Measurements from ENCODE around the gene DAAM2. TPM values are rescaled to one million over a fixed set of nuclear protein-coding genes. Genes with fewer than 3 reads are reported as not detected.

The DAAM2 gene
- total and polyA plus RNA-seq, 9 donors = 25.8 to 39.9 (median 35.2) TPM

- Histone ChIP-seq H3K27ac (ENCODE audit: low read length) (peak overlapping the region; percentile 75), H3K4me1 (ENCODE audit: control insufficient read depth, insufficient read depth, low read length) (peaks cover 60% of the 10 kb centered on the region), H3K9me3 (replicated peaks; ENCODE audit: control insufficient read depth, low read depth, low read length) (no peaks in the 10 kb centered on the region), H3K4me3 (ENCODE audit: low read length) (no peak overlapping the region), H3K36me3 (ENCODE audit: control insufficient read depth, insufficient read depth, low read length) (no peaks in the 10 kb centered on the region), H3K27me3 (ENCODE audit: control insufficient read depth, insufficient read depth, low read length) (no peaks in the 10 kb centered on the region)
- DNase-seq = peak; percentile 64
- 38% methylated on average over 4 of the region's 9 CpGs for WGBS (ENCODE audit: insufficient coverage)
Observed at GRCh38 chr6:39824030-39824926, 32.1 kb downstream of the DAAM2 start.

GRCh38 chr6:39829331-39829730, 37.2 kb downstream of the DAAM2 start:
- no peak for DNase-seq
- Histone ChIP-seq H3K27me3 (ENCODE audit: control insufficient read depth, insufficient read depth, low read length) (no peaks in the 10 kb centered on the region), H3K4me3 (ENCODE audit: low read length) (no peak overlapping the region), H3K4me1 (ENCODE audit: control insufficient read depth, insufficient read depth, low read length) (peaks cover 43% of the 10 kb centered on the region), H3K36me3 (ENCODE audit: control insufficient read depth, insufficient read depth, low read length) (no peaks in the 10 kb centered on the region), H3K27ac (ENCODE audit: low read length) (no peak overlapping the region), H3K9me3 (replicated peaks; ENCODE audit: control insufficient read depth, low read depth, low read length) (no peaks in the 10 kb centered on the region)
- WGBS (ENCODE audit: insufficient coverage) = 100% methylated on average over 1 of the region's 2 CpGs

GRCh38 chr6:39830444-39830843, 38.3 kb downstream of the DAAM2 start:
- H3K27me3 ChIP-seq (ENCODE audit: control insufficient read depth, insufficient read depth, low read length) = no peaks in the 10 kb centered on the region
- no peaks in the 10 kb centered on the region for H3K36me3 ChIP-seq (ENCODE audit: control insufficient read depth, insufficient read depth, low read length)
- peak overlapping the region; percentile 31 for H3K27ac ChIP-seq (ENCODE audit: low read length)
- DNase-seq = peak; percentile 43
- peaks cover 43% of the 10 kb centered on the region for H3K4me1 ChIP-seq (ENCODE audit: control insufficient read depth, insufficient read depth, low read length)
- no peaks in the 10 kb centered on the region for H3K9me3 ChIP-seq (replicated peaks; ENCODE audit: control insufficient read depth, low read depth, low read length)
- H3K4me3 ChIP-seq (ENCODE audit: low read length) = no peak overlapping the region
- WGBS (ENCODE audit: insufficient coverage) = 77% methylated on average over 4 of the region's 7 CpGs

- no peaks in the 10 kb centered on the region for H3K27me3 ChIP-seq (ENCODE audit: control insufficient read depth, insufficient read depth, low read length)
- no peak overlapping the region for H3K27ac ChIP-seq (ENCODE audit: low read length)
- WGBS (ENCODE audit: insufficient coverage) = 90% methylated on average over 6 of the region's 6 CpGs
- peaks cover 48% of the 10 kb centered on the region for H3K4me1 ChIP-seq (ENCODE audit: control insufficient read depth, insufficient read depth, low read length)
- H3K36me3 ChIP-seq (ENCODE audit: control insufficient read depth, insufficient read depth, low read length) = no peaks in the 10 kb centered on the region
- DNase-seq = no peak
- no peak overlapping the region for H3K4me3 ChIP-seq (ENCODE audit: low read length)
- H3K9me3 ChIP-seq (replicated peaks; ENCODE audit: control insufficient read depth, low read depth, low read length) = no peaks in the 10 kb centered on the region
Observed at GRCh38 chr6:39831701-39832100, 39.5 kb downstream of the DAAM2 start.

- Histone ChIP-seq H3K27me3 (ENCODE audit: control insufficient read depth, insufficient read depth, low read length) (no peaks in the 10 kb centered on the region), H3K4me1 (ENCODE audit: control insufficient read depth, insufficient read depth, low read length) (peaks cover 49% of the 10 kb centered on the region), H3K27ac (ENCODE audit: low read length) (peak overlapping the region; percentile 15), H3K9me3 (replicated peaks; ENCODE audit: control insufficient read depth, low read depth, low read length) (no peaks in the 10 kb centered on the region), H3K4me3 (ENCODE audit: low read length) (no peak overlapping the region), H3K36me3 (ENCODE audit: control insufficient read depth, insufficient read depth, low read length) (no peaks in the 10 kb centered on the region)
- 85% methylated on average over 3 of the region's 4 CpGs for WGBS (ENCODE audit: insufficient coverage)
- no peak for DNase-seq
Observed at GRCh38 chr6:39834278-39834677, 42.1 kb downstream of the DAAM2 start.

GRCh38 chr6:39834866-39835265, 42.7 kb downstream of the DAAM2 start:
- peaks cover 55% of the 10 kb centered on the region for H3K4me1 ChIP-seq (ENCODE audit: control insufficient read depth, insufficient read depth, low read length)

GRCh38 chr6:39835821-39836295, 43.7 kb downstream of the DAAM2 start:
- peak; percentile 85 for DNase-seq
- 25% methylated on average over 2 of the region's 2 CpGs for WGBS (ENCODE audit: insufficient coverage)

More at GRCh38 chr6:39834866-39835265, 42.7 kb downstream of the DAAM2 start:
- Histone ChIP-seq H3K27ac (ENCODE audit: low read length) (no peak overlapping the region), H3K9me3 (replicated peaks; ENCODE audit: control insufficient read depth, low read depth, low read length) (no peaks in the 10 kb centered on the region), H3K4me3 (ENCODE audit: low read length) (no peak overlapping the region), H3K27me3 (ENCODE audit: control insufficient read depth, insufficient read depth, low read length) (no peaks in the 10 kb centered on the region), H3K36me3 (ENCODE audit: control insufficient read depth, insufficient read depth, low read length) (no peaks in the 10 kb centered on the region)
- DNase-seq = no peak
- 81% methylated on average over 2 of the region's 5 CpGs for WGBS (ENCODE audit: insufficient coverage)

GRCh38 chr6:39836606-39837005, 44.4 kb downstream of the DAAM2 start:
- WGBS (ENCODE audit: insufficient coverage) = 29% methylated on average over 4 of the region's 4 CpGs
- Histone ChIP-seq H3K4me3 (ENCODE audit: low read length) (no peak overlapping the region), H3K27me3 (ENCODE audit: control insufficient read depth, insufficient read depth, low read length) (no peaks in the 10 kb centered on the region), H3K36me3 (ENCODE audit: control insufficient read depth, insufficient read depth, low read length) (no peaks in the 10 kb centered on the region), H3K9me3 (replicated peaks; ENCODE audit: control insufficient read depth, low read depth, low read length) (no peaks in the 10 kb centered on the region), H3K4me1 (ENCODE audit: control insufficient read depth, insufficient read depth, low read length) (peaks cover 51% of the 10 kb centered on the region), H3K27ac (ENCODE audit: low read length) (peak overlapping the region; percentile 47)
- no peak for DNase-seq

More at GRCh38 chr6:39835821-39836295, 43.7 kb downstream of the DAAM2 start:
- Histone ChIP-seq H3K4me3 (ENCODE audit: low read length) (no peak overlapping the region), H3K27me3 (ENCODE audit: control insufficient read depth, insufficient read depth, low read length) (no peaks in the 10 kb centered on the region), H3K27ac (ENCODE audit: low read length) (peak overlapping the region; percentile 47), H3K9me3 (replicated peaks; ENCODE audit: control insufficient read depth, low read depth, low read length) (no peaks in the 10 kb centered on the region), H3K4me1 (ENCODE audit: control insufficient read depth, insufficient read depth, low read length) (peaks cover 49% of the 10 kb centered on the region), H3K36me3 (ENCODE audit: control insufficient read depth, insufficient read depth, low read length) (no peaks in the 10 kb centered on the region)

GRCh38 chr6:39839445-39839844, 47.3 kb downstream of the DAAM2 start:
- H3K9me3 ChIP-seq (replicated peaks; ENCODE audit: control insufficient read depth, low read depth, low read length) = no peaks in the 10 kb centered on the region
- no peak overlapping the region for H3K27ac ChIP-seq (ENCODE audit: low read length)
- H3K36me3 ChIP-seq (ENCODE audit: control insufficient read depth, insufficient read depth, low read length) = no peaks in the 10 kb centered on the region
- H3K27me3 ChIP-seq (ENCODE audit: control insufficient read depth, insufficient read depth, low read length) = no peaks in the 10 kb centered on the region
- peaks cover 52% of the 10 kb centered on the region for H3K4me1 ChIP-seq (ENCODE audit: control insufficient read depth, insufficient read depth, low read length)
- no peak for DNase-seq
- 58% methylated on average over 1 of the region's 1 CpG for WGBS (ENCODE audit: insufficient coverage)
- no peak overlapping the region for H3K4me3 ChIP-seq (ENCODE audit: low read length)

GRCh38 chr6:39840781-39841180, 48.6 kb downstream of the DAAM2 start:
- Histone ChIP-seq H3K9me3 (replicated peaks; ENCODE audit: control insufficient read depth, low read depth, low read length) (no peaks in the 10 kb centered on the region), H3K27me3 (ENCODE audit: control insufficient read depth, insufficient read depth, low read length) (no peaks in the 10 kb centered on the region), H3K4me3 (ENCODE audit: low read length) (no peak overlapping the region), H3K36me3 (ENCODE audit: control insufficient read depth, insufficient read depth, low read length) (no peaks in the 10 kb centered on the region), H3K27ac (ENCODE audit: low read length) (no peak overlapping the region), H3K4me1 (ENCODE audit: control insufficient read depth, insufficient read depth, low read length) (peaks cover 41% of the 10 kb centered on the region)
- DNase-seq = no peak
- WGBS (ENCODE audit: insufficient coverage) = 65% methylated on average over 4 of the region's 6 CpGs
